GM12878 (cell line): ENCODE measurements around the gene CAPN2.

ENCODE experiments used
- POLR2A ChIP-seq: IDR thresholded peaks from 2 replicates; pipeline ENCODE4 v1.6.1; 2011; ENCODE audit warnings: low read depth, mild to moderate bottlenecking, low read length
- RFX5 ChIP-seq: IDR thresholded peaks from 2 replicates; pipeline ENCODE4 v1.6.1; 2011; ENCODE audit warnings: low read depth, low read length, improper control_type of control experiment
- TF ChIP-seq, protein P1 (sequence below), 3 experiments: IDR thresholded peaks in 2 of 3; conservative IDR thresholded peaks in 1 of 3; 2 replicates each; pipeline ENCODE4 v1.5.1; 2011; ENCODE audit warnings: low read depth in 3 of 3, low read length in 3 of 3, mild to moderate bottlenecking in 3 of 3, control low read depth in 2 of 3, moderate library complexity in 2 of 3, inconsistent platforms in 1 of 3, mixed read lengths in 1 of 3; ENCODE audit not compliant: control insufficient read depth in 2 of 3, insufficient read depth in 1 of 3; ENCODE audit errors: extremely low read depth in 1 of 3
- TF ChIP-seq, protein P2 (sequence below): IDR thresholded peaks from 2 replicates; pipeline ENCODE4 v1.6.1; 2011; ENCODE audit warnings: low read depth, low read length, improper control_type of control experiment, borderline replicate concordance
- TF ChIP-seq, protein P3 (sequence below): IDR thresholded peaks from 2 replicates; pipeline ENCODE4 v1.6.1; 2012; ENCODE audit warnings: low read depth, low read length, improper control_type of control experiment

- TF ChIP-seq, protein P1, sequence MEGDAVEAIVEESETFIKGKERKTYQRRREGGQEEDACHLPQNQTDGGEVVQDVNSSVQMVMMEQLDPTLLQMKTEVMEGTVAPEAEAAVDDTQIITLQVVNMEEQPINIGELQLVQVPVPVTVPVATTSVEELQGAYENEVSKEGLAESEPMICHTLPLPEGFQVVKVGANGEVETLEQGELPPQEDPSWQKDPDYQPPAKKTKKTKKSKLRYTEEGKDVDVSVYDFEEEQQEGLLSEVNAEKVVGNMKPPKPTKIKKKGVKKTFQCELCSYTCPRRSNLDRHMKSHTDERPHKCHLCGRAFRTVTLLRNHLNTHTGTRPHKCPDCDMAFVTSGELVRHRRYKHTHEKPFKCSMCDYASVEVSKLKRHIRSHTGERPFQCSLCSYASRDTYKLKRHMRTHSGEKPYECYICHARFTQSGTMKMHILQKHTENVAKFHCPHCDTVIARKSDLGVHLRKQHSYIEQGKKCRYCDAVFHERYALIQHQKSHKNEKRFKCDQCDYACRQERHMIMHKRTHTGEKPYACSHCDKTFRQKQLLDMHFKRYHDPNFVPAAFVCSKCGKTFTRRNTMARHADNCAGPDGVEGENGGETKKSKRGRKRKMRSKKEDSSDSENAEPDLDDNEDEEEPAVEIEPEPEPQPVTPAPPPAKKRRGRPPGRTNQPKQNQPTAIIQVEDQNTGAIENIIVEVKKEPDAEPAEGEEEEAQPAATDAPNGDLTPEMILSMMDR (IDR thresholded peaks at IDR 0.05 in 2 of 3, conservative IDR thresholded peaks at IDR 0.05 in 1 of 3; ENCODE audit: control insufficient read depth in 2 of 3, extremely low read depth in 1 of 3, insufficient read depth in 1 of 3, low read depth in 3 of 3, low read length in 3 of 3): no peak
- TF ChIP-seq POLR2A (no peak), RFX5 (no peak)
- TF ChIP-seq, protein P2, sequence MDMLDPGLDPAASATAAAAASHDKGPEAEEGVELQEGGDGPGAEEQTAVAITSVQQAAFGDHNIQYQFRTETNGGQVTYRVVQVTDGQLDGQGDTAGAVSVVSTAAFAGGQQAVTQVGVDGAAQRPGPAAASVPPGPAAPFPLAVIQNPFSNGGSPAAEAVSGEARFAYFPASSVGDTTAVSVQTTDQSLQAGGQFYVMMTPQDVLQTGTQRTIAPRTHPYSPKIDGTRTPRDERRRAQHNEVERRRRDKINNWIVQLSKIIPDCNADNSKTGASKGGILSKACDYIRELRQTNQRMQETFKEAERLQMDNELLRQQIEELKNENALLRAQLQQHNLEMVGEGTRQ: no peak
- TF ChIP-seq, protein P3, sequence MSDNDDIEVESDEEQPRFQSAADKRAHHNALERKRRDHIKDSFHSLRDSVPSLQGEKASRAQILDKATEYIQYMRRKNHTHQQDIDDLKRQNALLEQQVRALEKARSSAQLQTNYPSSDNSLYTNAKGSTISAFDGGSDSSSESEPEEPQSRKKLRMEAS: no peak
Observed at GRCh38 chr1:223729906-223730305, 17.6 kb downstream of the CAPN2 start.
